ENCODE results near the gene CARF.
A peak's percentile ranks its signal among the peaks of the same experiment; 100 is the strongest.
"Not testable (repeated sequence)": the region's sequence is repeated elsewhere in the genome, so short reads cannot be mapped to it uniquely, and the experiment has no call there.

The CARF gene

GRCh38 chr2:202905507-202905906, 6.6 kb upstream of the CARF start:
- not testable (repeated sequence) for H3K4me2 ChIP-seq (ENCODE audit: insufficient read depth, low read length, poor library complexity, severe bottlenecking); H3K79me1 ChIP-seq (ENCODE audit: low read depth, low read length); H3K27ac ChIP-seq (replicated peaks; ENCODE audit: low read length); H2AK5ac ChIP-seq (ENCODE audit: low read depth, low read length); H2BK120ac ChIP-seq (ENCODE audit: low read depth, low read length); H3K18ac ChIP-seq (ENCODE audit: low read length); H4K8ac ChIP-seq (ENCODE audit: low read depth, low read length); H2BK12ac ChIP-seq (ENCODE audit: low read length); H3K4ac ChIP-seq (ENCODE audit: low read length); H2BK15ac ChIP-seq (ENCODE audit: low read length); H3K14ac ChIP-seq (ENCODE audit: low read length); H4K91ac ChIP-seq (ENCODE audit: low read depth, low read length, poor library complexity); H3K9ac ChIP-seq (ENCODE audit: low read depth, low read length, poor library complexity); H3K27me3 ChIP-seq (ENCODE audit: control insufficient read depth in 3 of 3, insufficient read depth in 3 of 3, low read depth in 1 of 3, low read length in 3 of 3); H3K4me3 ChIP-seq (ENCODE audit: low read length in 2 of 2); DNase-seq (ENCODE audit: low spot score); H2AFZ ChIP-seq (ENCODE audit: low read length); H3K4me1 ChIP-seq (ENCODE audit: control insufficient read depth in 2 of 2, insufficient read depth in 1 of 2, low read depth in 1 of 2, low read length in 2 of 2); H2BK5ac ChIP-seq (ENCODE audit: low read length); H3K23ac ChIP-seq (ENCODE audit: low read depth, low read length, poor library complexity)
- H3K36me3 ChIP-seq (replicated peaks in 1 of 2; ENCODE audit: control insufficient read depth in 2 of 2, insufficient read depth in 2 of 2, low read length in 2 of 2) = peaks cover 2 to 58% of the 10 kb centered on the region in 2 donors
- peaks cover 0 to 22% of the 10 kb centered on the region in 2 donors for H3K9me3 ChIP-seq (replicated peaks in 1 of 2; ENCODE audit: control insufficient read depth in 2 of 2, insufficient read depth in 1 of 2, low read depth in 1 of 2, low read length in 2 of 2)

- Histone ChIP-seq H2BK15ac (ENCODE audit: low read length) (no peak overlapping the region), H3K4me3 (ENCODE audit: low read length in 2 of 2) (no peak overlapping the region)
- WGBS, 2 donors (ENCODE audit: extremely low coverage in 2 of 2, insufficient read length in 2 of 2, insufficient replicate concordance in 1 of 2) = no CpG with 5 or more reads among the region's 5 CpGs
These were observed 3.9 kb upstream of the CARF start for GRCh38 chr2:202908186-202908585.

GRCh38 chr2:202909394-202910192, 2.5 kb upstream of the CARF start:
- H3K4me3 ChIP-seq (ENCODE audit: low read length in 2 of 2) = peak overlapping the region in 1 of 2 donors; percentile 91
- no peak overlapping the region for H2AFZ ChIP-seq (ENCODE audit: low read length)
- H3K36me3 ChIP-seq (replicated peaks in 1 of 2; ENCODE audit: control insufficient read depth in 2 of 2, insufficient read depth in 2 of 2, low read length in 2 of 2) = peaks cover 0 to 33% of the 10 kb centered on the region in 2 donors
- no CpG with 5 or more reads among the region's 6 CpGs for WGBS, 2 donors (ENCODE audit: extremely low coverage in 2 of 2, insufficient read length in 2 of 2, insufficient replicate concordance in 1 of 2)
- no peak overlapping the region for H3K4me2 ChIP-seq (ENCODE audit: insufficient read depth, low read length, poor library complexity, severe bottlenecking)
- H2BK120ac ChIP-seq (ENCODE audit: low read depth, low read length) = no peak overlapping the region
- H2AK5ac ChIP-seq (ENCODE audit: low read depth, low read length) = no peak overlapping the region
- no peak overlapping the region for H3K9ac ChIP-seq (ENCODE audit: low read depth, low read length, poor library complexity)
- no peak overlapping the region for H3K23ac ChIP-seq (ENCODE audit: low read depth, low read length, poor library complexity)
- H4K91ac ChIP-seq (ENCODE audit: low read depth, low read length, poor library complexity) = no peak overlapping the region
- peaks cover 0 to 18% of the 10 kb centered on the region in 2 donors for H3K9me3 ChIP-seq (replicated peaks in 1 of 2; ENCODE audit: control insufficient read depth in 2 of 2, insufficient read depth in 1 of 2, low read depth in 1 of 2, low read length in 2 of 2)
- DNase-seq (ENCODE audit: low spot score) = no peak
- peaks cover 3% of the 10 kb centered on the region in 2 donors for H3K4me1 ChIP-seq (ENCODE audit: control insufficient read depth in 2 of 2, insufficient read depth in 1 of 2, low read depth in 1 of 2, low read length in 2 of 2)
- no peak overlapping the region for H3K27ac ChIP-seq (replicated peaks; ENCODE audit: low read length)
- no peak overlapping the region for H2BK12ac ChIP-seq (ENCODE audit: low read length)
- peaks cover 2% of the 10 kb centered on the region for H3K79me1 ChIP-seq (ENCODE audit: low read depth, low read length)
- H2BK5ac ChIP-seq (ENCODE audit: low read length) = no peak overlapping the region
- H2BK15ac ChIP-seq (ENCODE audit: low read length) = no peak overlapping the region
- no peak overlapping the region for H3K4ac ChIP-seq (ENCODE audit: low read length)
- H3K14ac ChIP-seq (ENCODE audit: low read length) = no peak overlapping the region
- H3K18ac ChIP-seq (ENCODE audit: low read length) = no peak overlapping the region
- H4K8ac ChIP-seq (ENCODE audit: low read depth, low read length) = no peak overlapping the region
- H3K27me3 ChIP-seq (ENCODE audit: control insufficient read depth in 3 of 3, insufficient read depth in 3 of 3, low read depth in 1 of 3, low read length in 3 of 3) = no peaks in the 10 kb centered on the region

More at GRCh38 chr2:202908186-202908585, 3.9 kb upstream of the CARF start:
- H3K9ac ChIP-seq (ENCODE audit: low read depth, low read length, poor library complexity) = no peak overlapping the region
- H2BK5ac ChIP-seq (ENCODE audit: low read length) = no peak overlapping the region
- no peak overlapping the region for H3K23ac ChIP-seq (ENCODE audit: low read depth, low read length, poor library complexity)
- no peak overlapping the region for H2BK120ac ChIP-seq (ENCODE audit: low read depth, low read length)
- H3K4ac ChIP-seq (ENCODE audit: low read length) = no peak overlapping the region
- no peak overlapping the region for H3K27ac ChIP-seq (replicated peaks; ENCODE audit: low read length)
- no peak overlapping the region for H3K18ac ChIP-seq (ENCODE audit: low read length)
- no peak overlapping the region for H3K4me2 ChIP-seq (ENCODE audit: insufficient read depth, low read length, poor library complexity, severe bottlenecking)
- no peak overlapping the region for H2AK5ac ChIP-seq (ENCODE audit: low read depth, low read length)
- no peak overlapping the region for H2BK12ac ChIP-seq (ENCODE audit: low read length)
- H3K4me1 ChIP-seq (ENCODE audit: control insufficient read depth in 2 of 2, insufficient read depth in 1 of 2, low read depth in 1 of 2, low read length in 2 of 2) = peaks cover 3% of the 10 kb centered on the region in 2 donors
- H3K14ac ChIP-seq (ENCODE audit: low read length) = no peak overlapping the region
- peaks cover 0 to 36% of the 10 kb centered on the region in 2 donors for H3K36me3 ChIP-seq (replicated peaks in 1 of 2; ENCODE audit: control insufficient read depth in 2 of 2, insufficient read depth in 2 of 2, low read length in 2 of 2)
- H4K8ac ChIP-seq (ENCODE audit: low read depth, low read length) = no peak overlapping the region
- no peak overlapping the region for H2AFZ ChIP-seq (ENCODE audit: low read length)
- no peak for DNase-seq (ENCODE audit: low spot score)
- no peak overlapping the region for H4K91ac ChIP-seq (ENCODE audit: low read depth, low read length, poor library complexity)
- H3K27me3 ChIP-seq (ENCODE audit: control insufficient read depth in 3 of 3, insufficient read depth in 3 of 3, low read depth in 1 of 3, low read length in 3 of 3) = no peaks in the 10 kb centered on the region
- peaks cover 2% of the 10 kb centered on the region for H3K79me1 ChIP-seq (ENCODE audit: low read depth, low read length)
- peaks cover 0 to 22% of the 10 kb centered on the region in 2 donors for H3K9me3 ChIP-seq (replicated peaks in 1 of 2; ENCODE audit: control insufficient read depth in 2 of 2, insufficient read depth in 1 of 2, low read depth in 1 of 2, low read length in 2 of 2)

GRCh38 chr2:202910250-202910649, 1.8 kb upstream of the CARF start:
- H4K8ac ChIP-seq (ENCODE audit: low read depth, low read length); H2BK15ac ChIP-seq (ENCODE audit: low read length); H3K14ac ChIP-seq (ENCODE audit: low read length); H3K27ac ChIP-seq (replicated peaks; ENCODE audit: low read length); DNase-seq (ENCODE audit: low spot score); H3K4me1 ChIP-seq (ENCODE audit: control insufficient read depth in 2 of 2, insufficient read depth in 1 of 2, low read depth in 1 of 2, low read length in 2 of 2); H3K4me2 ChIP-seq (ENCODE audit: insufficient read depth, low read length, poor library complexity, severe bottlenecking); H3K27me3 ChIP-seq (ENCODE audit: control insufficient read depth in 3 of 3, insufficient read depth in 3 of 3, low read depth in 1 of 3, low read length in 3 of 3); H3K79me1 ChIP-seq (ENCODE audit: low read depth, low read length); H3K18ac ChIP-seq (ENCODE audit: low read length); H2AK5ac ChIP-seq (ENCODE audit: low read depth, low read length); H3K9ac ChIP-seq (ENCODE audit: low read depth, low read length, poor library complexity); H3K4ac ChIP-seq (ENCODE audit: low read length); H3K23ac ChIP-seq (ENCODE audit: low read depth, low read length, poor library complexity); H4K91ac ChIP-seq (ENCODE audit: low read depth, low read length, poor library complexity); H2BK120ac ChIP-seq (ENCODE audit: low read depth, low read length); H2BK12ac ChIP-seq (ENCODE audit: low read length); H2BK5ac ChIP-seq (ENCODE audit: low read length); H2AFZ ChIP-seq (ENCODE audit: low read length): not testable (repeated sequence)
- WGBS, 2 donors (ENCODE audit: extremely low coverage in 2 of 2, insufficient read length in 2 of 2, insufficient replicate concordance in 1 of 2) = no CpG with 5 or more reads among the region's 5 CpGs
- Histone ChIP-seq H3K36me3 (replicated peaks in 1 of 2; ENCODE audit: control insufficient read depth in 2 of 2, insufficient read depth in 2 of 2, low read length in 2 of 2) (peaks cover 0 to 28% of the 10 kb centered on the region in 2 donors), H3K4me3 (ENCODE audit: low read length in 2 of 2) (peak overlapping the region in 1 of 2 donors; percentile 91), H3K9me3 (replicated peaks in 1 of 2; ENCODE audit: control insufficient read depth in 2 of 2, insufficient read depth in 1 of 2, low read depth in 1 of 2, low read length in 2 of 2) (peaks cover 0 to 13% of the 10 kb centered on the region in 2 donors)
